AG20443 (cell line): ENCODE data around the gene PCDHGA1.

Source experiments
- DNase-seq: peaks from one replicate; pipeline ENCODE4 v3.0.0; 2012; ENCODE audit warnings: low spot score, mixed read lengths

PCDHGA1 gene

DNA sequence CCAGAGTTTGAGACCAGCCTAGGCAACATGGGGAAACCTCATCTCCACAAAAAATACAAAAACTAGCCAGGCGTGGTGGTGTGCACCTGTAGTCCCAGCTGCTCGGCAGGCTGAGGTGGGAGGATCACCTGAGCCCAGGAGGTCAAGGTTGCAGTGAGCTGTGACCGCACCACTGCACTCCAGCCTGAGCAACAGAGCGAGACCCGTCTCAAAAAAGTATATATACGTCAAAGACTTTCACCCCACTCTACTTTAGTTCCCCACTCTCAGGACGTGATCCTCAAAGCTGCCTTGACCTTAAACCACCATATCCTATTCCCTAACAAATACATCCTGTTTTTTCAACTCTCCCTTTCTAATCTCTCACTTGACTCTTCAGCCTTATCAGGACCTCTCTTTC is 199.6 kb downstream of the PCDHGA1 start:
- DNase-seq = no peak

- DNase-seq = no peak
These were observed 202.4 kb downstream of the PCDHGA1 start for GRCh38 chr5:141532726-141533125.

GRCh38 chr5:141533897-141534296 is 203.6 kb downstream of the PCDHGA1 start:
- peak; percentile 17 for DNase-seq

GRCh38 chr5:141534492-141535213 is 204.3 kb downstream of the PCDHGA1 start:
- DNase-seq = no peak

DNA sequence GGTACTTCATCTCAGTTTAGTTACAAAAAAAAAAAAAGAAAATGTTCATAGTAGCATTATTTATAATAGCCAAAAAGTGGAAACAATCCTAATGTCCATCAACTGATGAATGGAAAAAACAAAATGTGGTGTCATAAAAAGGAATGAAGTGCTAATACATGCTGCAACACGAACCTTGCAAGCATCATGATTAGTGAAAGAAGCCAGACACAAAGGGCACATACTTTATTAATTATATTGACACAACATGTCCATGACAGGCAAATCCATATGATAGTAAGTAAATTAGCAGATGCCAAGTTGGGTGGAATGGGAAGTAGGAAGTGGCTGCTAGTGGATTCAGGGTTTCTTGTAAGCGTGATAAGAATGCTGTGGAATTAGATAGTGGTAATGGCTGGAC is 212.7 kb downstream of the PCDHGA1 start:
- DNase-seq = no peak

DNA sequence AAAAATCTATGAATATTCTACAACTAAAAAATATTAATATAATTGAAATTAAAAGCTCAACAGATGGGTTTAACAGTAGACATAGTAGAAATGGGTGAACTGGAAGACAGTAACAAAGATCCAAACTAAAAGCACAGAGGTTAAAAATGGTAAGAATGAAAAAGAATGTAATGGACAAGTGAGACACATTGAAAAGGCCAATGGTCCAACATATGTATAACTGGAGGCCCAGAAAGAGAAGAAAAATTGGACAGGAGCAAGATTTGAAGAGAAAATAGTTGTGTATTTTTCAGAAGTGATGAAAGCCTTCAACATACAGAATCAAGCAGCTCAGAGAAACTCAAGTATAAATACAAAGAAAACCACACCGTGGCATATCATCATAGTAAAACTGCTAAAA is 217.2 kb downstream of the PCDHGA1 start:
- DNase-seq = no peak

GRCh38 chr5:141547921-141548320 is 217.6 kb downstream of the PCDHGA1 start:
- no peak for DNase-seq

- DNase-seq = peak; percentile 89
These were observed 227.4 kb downstream of the PCDHGA1 start for GRCh38 chr5:141557681-141558136.

DNA sequence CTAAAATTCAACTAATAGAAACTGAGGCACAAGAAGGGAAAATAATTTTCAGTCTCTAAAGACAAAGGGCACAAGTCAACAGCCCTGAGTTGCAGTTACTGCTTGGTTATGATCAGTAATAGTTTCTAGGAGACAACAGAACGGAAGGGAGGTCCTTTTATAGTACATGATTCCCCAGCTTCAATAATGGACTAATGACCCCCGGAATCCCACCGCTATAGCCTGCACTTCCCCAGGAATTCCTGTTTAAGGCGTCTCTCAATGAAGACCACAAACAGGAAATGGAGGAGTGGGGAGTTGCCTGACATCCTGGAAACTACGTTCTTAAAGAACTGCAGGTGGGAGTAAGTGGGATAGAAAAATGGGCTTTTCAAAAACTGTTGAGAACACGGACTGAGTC is 227.8 kb downstream of the PCDHGA1 start:
- DNase-seq = no peak

DNA sequence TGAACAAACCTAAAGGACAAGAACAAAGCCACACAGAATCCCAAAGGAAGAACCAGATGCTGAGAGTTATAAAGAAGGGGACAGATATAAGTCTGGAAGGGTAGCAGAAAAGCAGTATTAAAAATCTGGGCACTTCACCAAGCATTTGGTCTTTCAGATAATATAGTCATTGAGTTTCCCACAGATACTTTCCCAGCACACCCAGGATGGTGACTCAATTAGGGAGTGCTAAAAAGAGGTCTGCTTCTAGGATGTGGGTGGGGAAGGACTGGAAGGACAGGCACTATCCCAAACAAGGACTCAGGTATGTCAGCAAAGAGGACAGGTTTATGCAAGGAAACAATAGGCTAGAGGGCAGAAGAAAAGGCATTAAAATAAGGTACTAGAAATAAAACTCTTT is 229.1 kb downstream of the PCDHGA1 start:
- DNase-seq = peak; percentile 9

DNA sequence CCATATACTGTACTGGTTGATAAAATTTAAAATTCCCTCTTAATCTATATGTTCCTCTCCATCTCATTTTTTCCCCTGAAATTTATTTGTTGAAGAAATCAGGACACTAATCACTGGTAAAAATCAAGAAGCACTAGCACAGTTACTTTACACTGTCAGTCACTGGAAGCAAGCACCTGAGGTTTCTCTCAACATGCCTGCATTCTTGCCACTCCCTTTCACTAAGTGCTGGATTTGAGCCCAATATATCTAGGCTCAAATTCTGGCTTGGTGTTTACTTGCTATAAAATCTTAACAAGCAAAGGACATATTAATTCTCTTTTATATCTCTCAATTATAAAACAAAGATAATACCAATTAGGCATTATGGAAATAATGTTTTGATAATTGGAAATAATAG is 229.8 kb downstream of the PCDHGA1 start:
- no peak for DNase-seq

GRCh38 chr5:141560725-141561483 is 230.6 kb downstream of the PCDHGA1 start:
- DNase-seq = peak; percentile 84
